HG03196 (cell line): ENCODE data around the gene ZNF385C.
A peak's percentile ranks its signal among the peaks of the same experiment; 100 is the strongest.

ENCODE experiments used
- ATAC-seq: cut with Tn5 transposase; IDR thresholded peaks from one replicate; pipeline ENCODE4 v1.9.1; 2021; ENCODE audit not compliant: unreplicated experiment

ZNF385C gene

GRCh38 chr17:42125565-42125964 lies 27.3 kb upstream of the ZNF385C start:
- no peak for ATAC-seq

DNA sequence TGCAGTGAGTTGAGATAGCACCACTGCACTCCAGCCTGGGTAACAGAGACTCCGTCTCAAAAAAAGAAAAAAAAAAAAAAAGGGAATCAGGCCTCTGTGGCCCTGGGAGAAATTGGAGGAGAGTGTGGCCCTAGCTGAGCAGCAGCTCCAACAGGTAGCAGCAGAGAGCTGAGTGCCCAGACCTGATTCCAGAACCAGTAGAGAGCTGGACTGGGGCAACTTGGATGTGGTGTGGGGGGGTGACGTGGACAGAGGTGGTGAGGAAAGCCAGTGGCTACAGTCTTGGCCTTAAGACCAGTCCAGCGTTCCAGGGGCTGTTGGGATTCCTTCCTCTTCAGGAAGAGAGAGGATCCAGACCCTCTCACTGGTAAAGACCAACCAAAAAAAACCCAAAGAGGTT lies 26.0 kb upstream of the ZNF385C start:
- ATAC-seq, result no peak

DNA sequence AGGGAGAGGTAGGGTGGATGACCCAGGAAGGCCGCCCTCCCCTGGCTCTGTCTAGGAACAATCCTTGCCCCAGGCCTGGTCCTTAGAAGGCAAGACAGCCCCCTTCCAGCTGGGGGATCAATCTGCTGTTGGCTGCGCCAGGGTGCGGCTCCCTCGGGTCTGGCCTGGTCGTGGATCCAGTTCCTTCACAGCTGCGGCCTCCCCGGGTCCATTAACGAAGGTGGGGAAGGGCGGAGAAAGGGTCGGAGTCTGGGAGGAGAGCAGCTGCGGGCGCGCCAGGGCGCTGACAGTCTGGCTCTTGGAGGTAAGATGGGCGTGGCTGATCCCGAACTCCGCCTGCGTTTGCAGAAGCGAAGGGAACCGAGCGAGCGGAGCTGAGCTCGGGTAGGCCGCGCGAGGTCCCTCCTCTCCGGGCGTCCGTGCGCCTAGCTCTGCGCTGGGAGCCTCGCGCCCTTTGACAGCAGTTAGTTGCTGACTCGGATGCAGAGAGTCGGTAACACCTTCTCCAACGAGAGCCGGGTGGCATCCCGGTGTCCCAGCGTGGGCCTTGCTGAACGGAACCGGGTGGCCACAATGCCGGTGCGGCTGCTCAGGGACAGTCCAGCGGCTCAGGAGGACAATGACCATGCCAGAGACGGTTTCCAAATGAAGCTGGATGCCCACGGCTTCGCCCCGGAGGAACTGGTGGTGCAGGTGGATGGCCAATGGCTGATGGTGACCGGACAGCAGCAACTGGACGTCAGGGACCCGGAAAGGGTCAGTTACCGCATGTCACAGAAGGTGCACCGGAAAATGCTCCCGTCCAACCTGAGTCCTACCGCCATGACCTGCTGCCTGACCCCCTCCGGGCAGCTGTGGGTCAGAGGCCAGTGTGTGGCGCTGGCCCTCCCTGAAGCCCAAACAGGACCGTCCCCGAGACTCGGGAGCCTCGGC lies 24.4 kb upstream of the ZNF385C start, which contains the start of gene HSPB9:
Gene HSPB9 (plus strand): TSS at position 434 of the 933 bp plus-strand sequence. CDS start 47 bp downstream, at position 481.
- ATAC-seq, result no peak

GRCh38 chr17:42120770-42121769 lies 22.8 kb upstream of the ZNF385C start, which contains the start of gene KAT2A:
Gene KAT2A, minus strand, starts transcription at chr17:42121367. Its CDS starts 63 bp downstream, at chr17:42121304.
- peak; percentile 54 for ATAC-seq

- ATAC-seq, result no peak
Measured at GRCh38 chr17:42120161-42120769, 22.0 kb upstream of the ZNF385C start.

DNA sequence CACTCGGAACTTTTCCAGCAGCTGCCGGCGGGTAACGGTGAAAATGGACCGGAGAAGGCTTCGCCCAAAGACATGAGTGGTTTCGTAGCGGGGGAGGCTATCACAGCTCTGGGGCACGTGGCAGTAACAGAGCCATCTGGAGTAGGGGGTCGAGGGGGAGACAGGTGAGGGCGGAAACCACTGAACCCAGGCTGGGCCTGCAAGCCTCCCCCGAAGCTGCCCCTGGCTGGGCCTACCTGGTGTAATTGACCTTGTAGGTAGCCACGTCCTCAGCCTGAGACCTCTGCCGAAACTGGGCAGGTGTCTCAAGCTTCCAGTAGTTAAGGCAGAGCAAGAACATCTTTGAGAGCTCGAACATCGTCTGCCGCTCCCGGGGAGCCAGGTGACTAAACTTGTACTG lies 21.0 kb upstream of the ZNF385C start:
- ATAC-seq, result no peak

GRCh38 chr17:42118545-42118944 lies 20.3 kb upstream of the ZNF385C start:
- no peak for ATAC-seq

GRCh38 chr17:42118126-42118510 lies 19.8 kb upstream of the ZNF385C start:
- ATAC-seq, result no peak

DNA sequence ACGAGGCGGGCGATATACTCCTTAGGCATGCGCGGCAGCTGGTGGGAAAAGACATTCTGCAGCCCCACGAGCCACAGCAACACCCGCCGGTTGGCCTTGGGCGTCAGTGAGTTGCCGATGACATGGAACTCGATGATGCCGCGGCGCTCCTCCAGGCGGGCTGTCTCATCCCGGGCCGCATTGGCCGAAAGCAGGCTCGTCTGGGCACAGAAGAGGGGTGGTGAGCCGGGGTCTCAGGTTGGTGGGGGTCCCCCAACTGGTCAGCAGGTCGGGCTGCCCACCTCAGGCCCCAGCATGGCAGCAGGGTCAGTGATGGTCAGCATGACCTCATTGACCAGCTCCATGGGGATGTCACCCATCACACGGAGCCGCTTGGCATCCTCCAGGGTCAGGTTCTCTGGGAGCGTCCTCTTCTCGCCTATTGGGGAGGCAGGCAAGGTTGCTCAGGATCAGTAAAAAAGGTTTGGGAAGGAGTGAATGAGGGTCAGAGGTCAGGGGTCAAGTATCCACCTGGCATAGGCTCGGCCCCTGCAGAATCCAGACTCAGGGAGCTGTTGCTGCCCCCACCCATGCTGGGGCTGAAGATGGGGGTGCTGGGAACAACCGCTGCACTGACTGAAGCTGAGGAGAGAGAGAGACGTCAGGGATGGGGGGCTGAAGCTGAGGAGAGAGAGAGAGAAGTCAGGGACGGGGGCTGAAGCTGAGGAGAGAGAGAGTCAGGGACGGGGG lies 19.3 kb upstream of the ZNF385C start:
- ATAC-seq, result no peak

DNA sequence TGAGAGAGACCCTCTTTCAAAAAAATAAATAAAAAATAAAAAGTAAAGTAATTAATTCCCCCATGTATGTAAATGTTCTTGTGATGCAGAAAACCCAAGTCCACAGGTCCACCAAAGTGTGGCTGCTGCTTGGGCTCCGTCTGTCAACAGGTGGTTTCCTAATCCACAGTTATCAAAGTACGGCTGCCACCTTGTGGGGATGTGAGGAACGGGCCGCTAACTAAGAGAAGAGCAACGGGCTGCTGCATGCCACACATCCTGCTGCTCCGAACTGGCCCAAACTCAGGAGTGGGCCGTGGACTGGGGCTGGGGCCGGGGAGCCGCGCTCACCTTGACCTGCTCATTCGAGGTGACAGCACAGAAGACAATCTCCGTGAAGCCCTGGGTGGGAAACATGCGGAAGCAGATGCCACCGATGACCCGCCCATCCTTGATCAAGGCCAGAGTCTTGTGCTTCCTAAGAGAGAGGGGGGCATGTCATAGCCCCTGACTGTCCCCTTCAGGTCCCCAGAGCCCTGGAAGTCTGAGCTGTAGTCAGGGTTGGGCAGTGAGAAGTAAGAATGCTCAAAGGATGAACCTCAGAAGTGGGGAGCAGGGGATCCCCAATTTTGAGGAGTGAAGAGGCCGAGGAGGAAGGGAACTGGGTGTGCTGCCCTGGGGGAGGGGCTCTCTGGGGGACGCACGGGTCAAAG lies 18.6 kb upstream of the ZNF385C start:
- no peak for ATAC-seq

DNA sequence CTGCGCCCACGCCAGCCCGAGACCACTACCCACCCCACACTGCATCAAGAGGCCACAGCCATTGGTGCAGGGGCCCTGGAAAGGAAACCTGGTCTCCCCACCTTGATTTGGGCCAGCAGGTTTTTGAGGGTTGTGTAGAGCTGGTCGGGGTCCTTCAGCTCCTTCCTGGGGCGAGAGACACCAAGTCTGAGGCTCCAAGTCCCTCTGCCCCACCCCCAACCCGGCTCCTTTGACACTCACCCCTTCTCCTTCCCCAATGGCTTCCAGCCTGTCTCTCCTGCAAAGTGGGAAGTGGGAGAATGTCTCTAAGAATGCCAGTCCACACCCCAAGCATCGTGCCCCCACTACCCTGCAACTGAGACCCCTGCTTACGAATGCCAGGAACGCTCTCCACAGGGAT lies 15.8 kb upstream of the ZNF385C start:
- ATAC-seq, result no peak

DNA sequence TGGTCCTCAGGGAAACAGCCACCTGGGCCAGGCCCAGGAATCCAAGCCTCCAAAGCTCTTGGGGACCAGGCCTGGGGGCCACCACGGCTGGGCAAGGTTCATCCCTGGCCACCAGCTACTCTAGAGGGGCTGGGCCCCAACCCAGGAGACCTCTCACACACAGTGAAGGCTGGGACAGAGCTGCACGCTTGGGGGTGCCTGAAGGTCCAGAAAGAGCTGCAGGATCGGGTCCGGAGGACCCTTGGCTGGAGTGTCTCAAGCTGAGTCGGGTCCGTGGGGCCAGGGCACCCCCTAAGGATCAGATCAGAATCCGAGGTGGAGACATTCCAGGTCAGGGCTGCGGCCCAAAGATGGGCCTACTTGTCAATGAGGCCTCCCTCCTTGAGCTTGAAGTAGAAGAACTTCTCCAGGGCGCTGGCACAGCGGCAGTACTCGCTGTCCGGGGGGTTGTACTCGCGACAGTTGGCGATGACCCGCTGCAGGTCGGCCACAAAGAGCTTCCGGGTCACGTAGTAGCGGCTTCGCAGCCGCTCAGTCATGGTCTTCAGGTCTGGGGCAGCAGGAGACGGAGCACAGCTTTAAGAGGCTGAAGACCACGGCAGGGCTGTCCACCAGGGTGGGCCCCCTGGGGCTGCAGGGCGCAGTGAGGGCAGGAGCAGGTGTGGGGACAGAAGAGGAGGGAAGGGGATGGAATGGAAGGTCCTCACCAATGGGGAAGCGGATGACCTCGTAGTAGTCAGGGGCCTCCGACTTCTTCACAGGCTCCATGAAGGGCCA lies 15.2 kb upstream of the ZNF385C start:
- ATAC-seq, result no peak

DNA sequence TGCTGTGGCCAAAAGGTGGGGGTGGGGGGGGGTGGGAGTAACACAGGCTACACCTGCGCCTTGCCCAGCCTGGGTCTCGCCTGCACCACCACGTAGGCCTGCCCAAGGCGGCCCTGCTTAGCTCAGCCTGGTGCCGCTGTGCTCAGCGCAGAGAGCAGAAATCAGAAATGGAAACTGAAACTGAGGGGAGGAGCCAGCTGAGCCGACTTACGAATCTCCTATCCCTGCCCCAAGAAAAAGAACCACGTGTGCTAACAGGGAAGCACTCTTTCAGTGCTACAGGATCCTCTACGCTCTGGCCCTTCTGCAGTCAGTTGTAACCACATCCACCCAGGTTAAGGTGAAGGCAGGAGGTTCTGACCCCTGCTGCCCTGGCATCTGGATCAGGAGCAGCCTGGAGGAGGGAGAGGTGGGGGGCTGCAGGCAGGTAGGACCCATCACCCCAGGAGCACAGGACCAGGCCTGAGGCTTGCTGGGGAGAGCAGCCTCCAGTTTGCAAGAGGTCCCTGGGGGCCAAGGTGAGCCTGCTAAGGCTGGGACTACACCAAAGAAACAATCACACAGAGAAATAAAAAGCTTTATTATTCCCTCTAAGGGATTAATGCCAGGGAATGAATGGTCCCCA lies 14.4 kb upstream of the ZNF385C start, which contains the start of gene DHX58:
Gene DHX58 (minus strand): TSS at position 163 of the 625 bp plus-strand sequence. CDS start 822 bp downstream, outside the sequence.
- peak; percentile 46 for ATAC-seq

- ATAC-seq, result peak; percentile 4
Measured at GRCh38 chr17:42111871-42112551, 13.7 kb upstream of the ZNF385C start.

GRCh38 chr17:42111265-42111636 lies 13.0 kb upstream of the ZNF385C start:
- ATAC-seq, result no peak

GRCh38 chr17:42110301-42111264 lies 12.3 kb upstream of the ZNF385C start:
- ATAC-seq, result no peak

GRCh38 chr17:42109086-42109485 lies 10.8 kb upstream of the ZNF385C start:
- ATAC-seq, result no peak
